HepG2 (cell line): ENCODE results near the gene APOC3. TPM values are rescaled to one million over a fixed set of nuclear protein-coding genes. Genes with fewer than 3 reads are reported as not detected.

Experiments used
- AGO2 ChIP-seq: fragments of 200-400 bp; formaldehyde crosslinking; optimal IDR thresholded peaks from 2 replicates; pipeline ENCODE3; 2017; ENCODE audit warnings: mild to moderate bottlenecking, low read depth, low read length, moderate library complexity
- CBX5 ChIP-seq: sonication (generic); formaldehyde crosslinking; IDR thresholded peaks from 2 replicates; pipeline ENCODE4 v1.4.0; 2020; ENCODE audit warnings: missing genetic modification reagents, borderline replicate concordance
- CREM ChIP-seq, 2 experiments: sonication (generic) in 1 of 2; formaldehyde crosslinking in 1 of 2; IDR thresholded peaks; 2 replicates each; pipeline versions ENCODE4 v1.4.0 to v1.6.1; 2016 to 2020; ENCODE audit warnings: antibody characterized with exemption in 1 of 2, mild to moderate bottlenecking in 1 of 2, missing genetic modification reagents in 1 of 2
- HNRNPL ChIP-seq: fragments of 200-400 bp; formaldehyde crosslinking; IDR thresholded peaks from 2 replicates; pipeline ENCODE4 v1.6.1; 2017; ENCODE audit warnings: mild to moderate bottlenecking, low read depth, low read length
- KDM1A ChIP-seq: IDR thresholded peaks from 2 replicates; pipeline ENCODE4 v1.6.1; 2016; ENCODE audit warnings: missing compliant biosample characterization
- MAF1 ChIP-seq: sonication (generic); formaldehyde crosslinking; IDR thresholded peaks from 2 replicates; pipeline ENCODE4 v1.5.0; 2020; ENCODE audit warnings: missing genetic modification reagents, borderline replicate concordance
- MEIS2 ChIP-seq: sonication (generic); formaldehyde crosslinking; IDR thresholded peaks from 2 replicates; pipeline ENCODE4 v1.9.0; 2021; ENCODE audit warnings: mild to moderate bottlenecking, missing genetic modification reagents
- MLLT10 ChIP-seq: sonication (generic); formaldehyde crosslinking; IDR thresholded peaks from 2 replicates; pipeline ENCODE4 v1.4.0; 2020; ENCODE audit warnings: missing genetic modification reagents
- NBN ChIP-seq: fragments of 450-650 bp; conservative IDR thresholded peaks from 2 replicates; pipeline ENCODE4 v1.6.1; 2017
- NFE2L2 ChIP-seq: fragments of 150-350 bp; IDR thresholded peaks from 2 replicates; pipeline ENCODE4 v1.6.1; 2014; ENCODE audit warnings: low read length
- PHF8 ChIP-seq: sonication (generic); formaldehyde crosslinking; IDR thresholded peaks from 2 replicates; pipeline ENCODE4 v1.5.0; 2020; ENCODE audit warnings: missing genetic modification reagents
- POLR2A ChIP-seq, 2 experiments: IDR thresholded peaks; 2 replicates each; pipeline ENCODE4 v1.6.1; 2011; ENCODE audit warnings: low read depth in 2 of 2, low read length in 2 of 2, mild to moderate bottlenecking in 1 of 2, moderate library complexity in 1 of 2; ENCODE audit not compliant: insufficient read depth in 1 of 2
- POLR2G ChIP-seq: fragments of 200-400 bp; formaldehyde crosslinking; IDR thresholded peaks from 2 replicates; pipeline ENCODE4 v1.6.1; 2018; ENCODE audit warnings: mild to moderate bottlenecking, low read depth, low read length, moderate library complexity
- SUZ12 ChIP-seq: fragments of 150-350 bp; IDR thresholded peaks from 2 replicates; pipeline ENCODE4 v1.6.1; 2014; ENCODE audit warnings: low read depth, low read length
- THYN1 ChIP-seq: sonication (generic); formaldehyde crosslinking; IDR thresholded peaks from 2 replicates; pipeline ENCODE4 v1.8.1; 2023; ENCODE audit warnings: low read depth, mild to moderate bottlenecking, moderate library complexity, missing genetic modification reagents, borderline replicate concordance
- XBP1 ChIP-seq: sonication (generic); formaldehyde crosslinking; IDR thresholded peaks from 2 replicates; pipeline ENCODE4 v1.5.0; 2020; ENCODE audit warnings: missing genetic modification reagents
- ZNF10 ChIP-seq: sonication (generic); formaldehyde crosslinking; IDR thresholded peaks from 2 replicates; pipeline ENCODE4 v1.4.0; 2020; ENCODE audit warnings: mild to moderate bottlenecking, low read depth, missing genetic modification reagents, borderline replicate concordance
- ZNF674 ChIP-seq: sonication (generic); formaldehyde crosslinking; IDR thresholded peaks from 2 replicates; pipeline ENCODE4 v1.5.0; 2020; ENCODE audit warnings: low read depth, mild to moderate bottlenecking, missing genetic modification reagents
- ZNF703 ChIP-seq: sonication (generic); formaldehyde crosslinking; IDR thresholded peaks from 2 replicates; pipeline ENCODE4 v1.5.1; 2020; ENCODE audit warnings: missing genetic modification reagents, mild to moderate bottlenecking, moderate library complexity, borderline replicate concordance
- ZNF709 ChIP-seq: sonication (generic); formaldehyde crosslinking; IDR thresholded peaks from 2 replicates; pipeline ENCODE4 v1.5.0; 2020; ENCODE audit warnings: mild to moderate bottlenecking, missing genetic modification reagents
- ZNF788 ChIP-seq: sonication (generic); formaldehyde crosslinking; IDR thresholded peaks from 2 replicates; pipeline ENCODE4 v1.5.0; 2020; ENCODE audit warnings: mild to moderate bottlenecking, missing genetic modification reagents, borderline replicate concordance
- ZNF790 ChIP-seq: sonication (generic); formaldehyde crosslinking; IDR thresholded peaks from 2 replicates; pipeline ENCODE4 v1.8.0; 2022; ENCODE audit warnings: missing genetic modification reagents, mild to moderate bottlenecking, borderline replicate concordance
- polyA plus RNA-seq, 8 experiments: library from polyadenylated mRNA; depleted of rRNA in 3 of 8; stranded (reverse) in 7 of 8; unstranded in 1 of 8; fragments of >200 nt; fragmentation: Illumina TruSeq in 4 of 8; extraction: Trizol in 4 of 8; gene quantifications; 2 replicates each; pipeline versions ENCODE4 v1.2.1 to v1.2.3, GENCODE V29; 2011 to 2016; ENCODE audit warnings: low read depth in 4 of 8, missing spikeins in 1 of 8, mixed read lengths in 1 of 8; ENCODE audit not compliant: insufficient read depth in 1 of 8
- total RNA-seq, 5 experiments: library from RNA; depleted of rRNA; stranded (reverse); fragments of >200 nt; fragmentation: Illumina TruSeq; extraction: Trizol; gene quantifications; 2 replicates each; pipeline ENCODE4 v1.2.3, GENCODE V29; 2016; ENCODE audit warnings: low read depth in 1 of 5
- TF ChIP-seq, protein P1 (sequence below): sonication (generic); formaldehyde crosslinking; IDR thresholded peaks from 2 replicates; pipeline ENCODE4 v1.8.1; 2023; ENCODE audit warnings: missing genetic modification reagents, inconsistent platforms, borderline replicate concordance
- TF ChIP-seq, protein P2 (sequence below): sonication (generic); formaldehyde crosslinking; IDR thresholded peaks from 2 replicates; pipeline ENCODE4 v1.4.0; 2020; ENCODE audit warnings: missing genetic modification reagents

APOC3 gene
- total and polyA plus RNA-seq, 2 of the 13 experiments (the other 11 are each of a cell fraction or from before 2014, with no cell fraction given), result 314 to 687 TPM

DNA sequence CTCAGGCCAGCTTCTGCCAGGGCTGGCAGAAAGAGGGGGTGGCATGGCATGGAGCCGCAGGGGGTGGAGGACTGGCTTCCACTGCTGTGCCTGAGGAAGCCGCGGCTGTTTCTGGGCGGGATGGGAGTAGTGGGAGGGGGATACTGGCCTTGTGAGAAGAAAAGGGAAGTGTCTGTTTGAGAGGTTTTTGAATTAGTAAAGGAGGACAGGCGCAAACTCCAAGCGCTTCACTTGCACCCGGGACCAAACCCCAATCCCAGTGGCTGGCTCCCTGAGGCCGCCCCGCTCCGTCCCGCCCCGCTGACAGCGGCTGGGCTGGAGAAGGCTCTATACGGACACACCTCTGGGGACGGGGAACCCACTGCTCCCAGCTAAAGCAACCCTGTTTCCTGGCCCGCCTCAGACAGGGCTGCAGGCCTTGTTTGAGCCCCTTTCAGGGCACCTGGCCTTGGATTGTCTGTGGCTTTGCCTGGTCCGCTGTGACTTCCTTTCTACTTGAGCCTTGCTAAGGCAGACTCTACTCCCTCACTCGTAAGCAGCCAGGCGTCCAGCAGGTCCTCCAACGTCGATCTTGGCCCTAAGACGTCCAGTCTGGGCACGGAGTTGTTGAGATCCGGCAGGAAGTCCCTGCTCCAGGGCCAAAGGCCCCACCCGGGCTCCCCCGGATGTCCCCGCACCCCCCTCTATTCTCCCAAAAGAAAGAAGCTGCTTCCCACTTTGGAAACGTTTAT is 5.5 kb downstream of the APOC3 start (continued):
- TF ChIP-seq ZNF10 (no peak), MLLT10 (CRISPR knock-in tag) (0 out of 2 replicates have a peak, but pooled peaks have one; percentile 46), POLR2A (IDR thresholded peaks at IDR 0.05; ENCODE audit: insufficient read depth in 1 of 2, low read depth in 2 of 2, low read length in 2 of 2) (peak in 1 of 2 experiments; percentile 50; a peak in 1 of 4 replicates), NFE2L2 (no peak), ZNF788 (no peak), ZNF703 (CRISPR knock-in tag) (peak; percentile 22; the same call in 1 of the 2 replicates), MEIS2 (0 out of 2 replicates have a peak, but pooled peaks have one; percentile 15), CREM (IDR thresholded peaks at IDR 0.05) (no peak), CREM (CRISPR knock-in tag; IDR thresholded peaks at IDR 0.05) (no peak), AGO2 (peak; percentile 38), ZNF790 (CRISPR knock-in tag) (no peak; the same call in 1 of the 2 replicates), SUZ12 (no peak), PHF8 (CRISPR knock-in tag) (no peak), NBN (no peak), MAF1 (0 out of 2 replicates have a peak, but pooled peaks have one; percentile 22), CBX5 (CRISPR knock-in tag) (0 out of 2 replicates have a peak, but pooled peaks have one; percentile 21), ZNF674 (no peak), KDM1A (CRISPR knock-in tag) (no peak), XBP1 (CRISPR knock-in tag) (no peak), ZNF709 (CRISPR knock-in tag) (peak; percentile 58; the same call in 1 of the 2 replicates), HNRNPL (0 out of 2 replicates have a peak, but pooled peaks have one; percentile 65), THYN1 (CRISPR knock-in tag) (no peak), POLR2G (peak; percentile 54; the same call in 1 of the 2 replicates)
- TF ChIP-seq, protein P1, sequence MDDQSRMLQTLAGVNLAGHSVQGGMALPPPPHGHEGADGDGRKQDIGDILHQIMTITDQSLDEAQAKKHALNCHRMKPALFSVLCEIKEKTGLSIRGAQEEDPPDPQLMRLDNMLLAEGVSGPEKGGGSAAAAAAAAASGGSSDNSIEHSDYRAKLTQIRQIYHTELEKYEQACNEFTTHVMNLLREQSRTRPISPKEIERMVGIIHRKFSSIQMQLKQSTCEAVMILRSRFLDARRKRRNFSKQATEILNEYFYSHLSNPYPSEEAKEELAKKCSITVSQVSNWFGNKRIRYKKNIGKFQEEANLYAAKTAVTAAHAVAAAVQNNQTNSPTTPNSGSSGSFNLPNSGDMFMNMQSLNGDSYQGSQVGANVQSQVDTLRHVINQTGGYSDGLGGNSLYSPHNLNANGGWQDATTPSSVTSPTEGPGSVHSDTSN (CRISPR knock-in tag), result no peak
- TF ChIP-seq, protein P2, sequence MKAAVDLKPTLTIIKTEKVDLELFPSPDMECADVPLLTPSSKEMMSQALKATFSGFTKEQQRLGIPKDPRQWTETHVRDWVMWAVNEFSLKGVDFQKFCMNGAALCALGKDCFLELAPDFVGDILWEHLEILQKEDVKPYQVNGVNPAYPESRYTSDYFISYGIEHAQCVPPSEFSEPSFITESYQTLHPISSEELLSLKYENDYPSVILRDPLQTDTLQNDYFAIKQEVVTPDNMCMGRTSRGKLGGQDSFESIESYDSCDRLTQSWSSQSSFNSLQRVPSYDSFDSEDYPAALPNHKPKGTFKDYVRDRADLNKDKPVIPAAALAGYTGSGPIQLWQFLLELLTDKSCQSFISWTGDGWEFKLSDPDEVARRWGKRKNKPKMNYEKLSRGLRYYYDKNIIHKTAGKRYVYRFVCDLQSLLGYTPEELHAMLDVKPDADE (CRISPR knock-in tag), result peak; percentile 76; the same call in 1 of the 2 replicates
